ENCODE measurements around the gene VAMP3. TPM values are rescaled to one million over a fixed set of nuclear protein-coding genes. Genes with fewer than 3 reads are reported as not detected.

Gene VAMP3
- total RNA-seq: 84.5 and 122 TPM in 2 replicates

DNA sequence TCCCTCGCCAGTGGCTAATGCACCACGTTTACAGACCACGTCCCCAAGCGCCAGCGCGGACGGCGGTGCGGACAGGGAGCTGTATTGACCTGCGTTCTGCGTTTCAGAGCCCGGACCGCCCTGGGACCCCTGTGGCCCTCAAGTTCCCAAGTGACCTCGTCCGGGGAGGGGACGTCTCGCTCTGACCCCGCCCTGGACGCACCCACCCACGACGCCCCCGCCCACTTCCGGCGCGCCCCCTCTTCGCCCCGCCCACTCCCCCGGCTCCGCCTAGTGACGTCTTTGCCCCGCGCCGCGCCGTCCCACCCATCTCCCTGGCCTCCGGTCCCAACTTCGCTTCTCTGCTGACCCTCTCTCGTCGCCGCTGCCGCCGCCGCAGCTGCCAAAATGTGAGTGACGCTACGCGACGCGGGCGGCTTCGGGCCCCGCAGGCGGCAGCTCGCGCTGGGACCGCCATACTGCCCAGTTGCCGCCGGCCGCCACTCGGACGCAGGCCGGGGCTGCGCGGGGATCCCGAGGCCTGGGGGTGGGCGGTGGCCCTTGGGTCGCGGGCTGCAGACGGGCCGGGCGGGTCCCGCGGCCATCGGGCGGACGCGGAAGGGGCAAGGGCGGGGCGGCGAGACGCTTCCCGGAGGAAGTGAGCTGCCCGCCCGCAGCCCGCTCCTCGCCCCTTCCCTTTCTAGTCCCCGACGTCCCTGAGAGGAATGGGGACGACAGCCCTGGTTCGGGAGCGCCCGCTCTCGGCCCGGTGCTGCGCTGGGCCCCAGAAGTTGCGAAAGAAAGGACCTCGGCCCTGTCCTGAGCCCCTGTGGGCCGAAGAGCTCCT is at the start of gene VAMP3:
VAMP3 (plus strand) TSS at position 300 of the 826 bp plus-strand sequence; CDS start at position 388, 88 bp downstream.

DNA sequence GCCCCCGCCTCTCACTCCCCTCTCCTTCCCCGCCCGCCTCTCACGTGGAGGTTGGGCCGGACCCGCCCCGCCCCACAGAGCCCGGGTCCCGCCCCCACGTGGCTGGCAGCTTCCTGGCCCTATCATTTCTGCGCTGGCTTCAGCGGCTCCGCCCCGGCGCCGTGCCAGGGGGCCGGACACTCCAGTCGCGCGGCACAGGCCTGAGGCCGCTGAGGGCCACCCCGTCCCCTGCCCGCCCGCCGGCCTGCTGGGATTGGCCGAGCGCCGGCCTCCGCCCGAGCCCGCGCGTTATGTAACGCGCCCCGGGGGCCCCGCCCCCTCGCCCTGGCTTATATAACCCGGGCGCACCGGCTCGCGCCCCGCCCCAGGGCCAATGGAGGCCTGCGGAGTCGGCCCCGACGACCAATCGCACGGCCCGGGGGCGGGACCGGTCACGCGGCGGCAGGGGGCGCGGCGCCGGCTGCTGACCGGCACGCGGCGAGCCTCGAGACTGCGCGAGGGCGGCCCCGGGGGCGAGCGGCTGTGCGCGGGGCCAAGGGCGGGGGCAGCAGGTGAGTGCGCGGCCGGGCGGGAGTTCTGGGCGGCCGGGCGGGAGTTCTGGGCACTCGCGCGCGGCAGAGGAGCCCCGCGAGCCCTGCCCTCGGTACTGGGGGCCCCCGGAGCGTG is 12.9 kb downstream of the VAMP3 start, which contains the start of gene PER3:
PER3 (plus strand) TSS at position 466 of the 666 bp plus-strand sequence. CDS start 587 bp downstream, outside the sequence.

Other genes starting within 250 kb of the VAMP3 start
- gene PER3, start 13.0 kb downstream of the VAMP3 start, total RNA-seq: 1.9 and 5.0 TPM in 2 replicates
- gene UTS2, start 81.8 kb downstream of the VAMP3 start, total RNA-seq: not detected in 2 replicates
- 0.16 and 3.5 TPM in 2 replicates for gene TNFRSF9, start 169.5 kb downstream of the VAMP3 start, total RNA-seq
- gene PARK7, start 190.4 kb downstream of the VAMP3 start, total RNA-seq: 229 and 268 TPM in 2 replicates

Data from bladder microvascular endothelial cell (primary cell).